Measurements from ENCODE around the gene TRABD.

The TRABD gene

GRCh38 chr22:50175921-50176849 is 9.5 kb upstream of the TRABD start:
- no peak for DNase-seq

GRCh38 chr22:50176850-50177536 is 8.7 kb upstream of the TRABD start:
- no peak for DNase-seq

DNA sequence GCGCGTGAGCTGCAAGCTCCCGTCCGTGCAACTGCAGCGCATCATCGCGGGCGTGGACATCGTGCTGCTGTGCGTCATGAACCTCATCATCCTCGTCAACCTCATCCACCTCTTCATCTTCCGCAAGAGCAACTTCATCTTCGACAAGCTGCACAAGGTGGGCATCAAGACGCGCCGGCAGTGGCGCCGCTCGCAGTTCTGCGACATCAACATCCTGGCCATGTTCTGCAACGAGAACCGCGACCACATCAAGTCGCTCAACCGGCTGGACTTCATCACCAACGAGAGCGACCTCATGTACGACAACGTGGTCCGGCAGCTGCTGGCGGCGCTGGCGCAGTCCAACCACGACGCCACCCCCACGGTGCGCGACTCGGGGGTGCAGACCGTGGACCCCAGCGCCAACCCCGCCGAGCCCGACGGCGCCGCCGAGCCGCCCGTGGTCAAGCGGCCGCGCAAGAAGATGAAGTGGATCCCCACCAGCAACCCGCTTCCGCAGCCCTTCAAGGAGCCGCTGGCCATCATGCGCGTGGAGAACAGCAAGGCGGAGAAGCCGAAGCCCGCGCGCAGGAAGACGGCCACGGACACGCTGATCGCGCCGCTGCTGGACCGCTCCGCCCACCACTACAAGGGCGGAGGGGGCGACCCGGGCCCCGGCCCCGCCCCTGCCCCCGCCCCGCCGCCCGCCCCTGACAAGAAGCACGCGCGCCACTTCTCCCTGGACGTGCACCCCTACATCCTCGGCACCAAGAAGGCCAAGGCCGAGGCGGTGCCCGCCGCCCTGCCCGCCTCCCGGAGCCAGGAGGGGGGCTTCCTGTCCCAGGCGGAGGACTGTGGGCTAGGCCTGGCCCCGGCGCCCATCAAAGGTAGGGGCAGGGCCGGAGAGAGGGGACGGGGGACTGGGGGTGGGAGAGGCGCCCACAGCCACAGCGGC is 7.9 kb upstream of the TRABD start:
- DNase-seq, result no peak

- DNase-seq, result no peak
These were observed 7.2 kb upstream of the TRABD start for GRCh38 chr22:50178471-50178864.

GRCh38 chr22:50178871-50179869 is 6.5 kb upstream of the TRABD start:
- no peak for DNase-seq

DNA sequence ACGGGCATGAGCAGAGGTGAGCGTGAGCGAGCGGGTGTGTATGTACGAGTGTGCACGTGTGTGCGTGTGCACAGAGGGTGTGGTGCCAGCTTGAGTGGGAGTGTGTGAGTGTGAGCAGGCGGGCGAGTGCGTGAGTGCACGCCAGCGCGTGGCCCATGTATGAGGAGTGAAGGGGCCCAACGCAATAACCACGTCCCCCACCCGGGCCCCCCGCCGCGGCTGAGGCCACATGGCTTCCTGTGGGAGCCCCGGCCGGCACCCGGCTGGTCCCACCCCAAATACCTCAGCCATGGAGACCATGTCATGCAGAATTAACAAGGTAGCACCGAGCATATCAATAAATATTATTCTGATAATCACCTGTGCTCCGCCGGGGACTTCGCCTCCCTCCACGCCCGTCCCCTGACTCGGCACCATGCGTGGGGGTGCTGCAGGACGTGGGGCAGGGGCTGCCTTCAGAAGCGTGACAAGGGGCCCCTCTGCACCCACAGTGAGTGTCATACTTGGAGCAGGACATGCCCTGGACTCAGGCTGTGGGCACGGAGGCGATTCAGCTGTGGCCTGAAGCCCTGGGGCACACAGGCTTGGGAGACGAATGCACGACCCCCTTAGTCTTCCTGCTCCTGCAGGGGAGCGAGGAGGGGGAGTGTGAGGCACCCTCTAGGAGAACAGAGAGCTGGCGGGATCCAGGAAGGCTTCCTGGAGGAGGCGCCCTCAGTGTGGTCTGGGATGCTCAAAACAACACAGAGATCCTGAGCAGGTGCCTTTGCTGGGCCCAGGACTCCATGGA is 5.6 kb upstream of the TRABD start:
- no peak for DNase-seq

GRCh38 chr22:50180727-50181521 is 4.8 kb upstream of the TRABD start:
- no peak for DNase-seq

- no peak for DNase-seq
These were observed 3.3 kb upstream of the TRABD start for GRCh38 chr22:50182176-50183081.

- DNase-seq, result no peak
These were observed 2.4 kb upstream of the TRABD start for GRCh38 chr22:50183141-50183971.

- no peak for DNase-seq
These were observed 1.5 kb upstream of the TRABD start for GRCh38 chr22:50184004-50184901.

DNA sequence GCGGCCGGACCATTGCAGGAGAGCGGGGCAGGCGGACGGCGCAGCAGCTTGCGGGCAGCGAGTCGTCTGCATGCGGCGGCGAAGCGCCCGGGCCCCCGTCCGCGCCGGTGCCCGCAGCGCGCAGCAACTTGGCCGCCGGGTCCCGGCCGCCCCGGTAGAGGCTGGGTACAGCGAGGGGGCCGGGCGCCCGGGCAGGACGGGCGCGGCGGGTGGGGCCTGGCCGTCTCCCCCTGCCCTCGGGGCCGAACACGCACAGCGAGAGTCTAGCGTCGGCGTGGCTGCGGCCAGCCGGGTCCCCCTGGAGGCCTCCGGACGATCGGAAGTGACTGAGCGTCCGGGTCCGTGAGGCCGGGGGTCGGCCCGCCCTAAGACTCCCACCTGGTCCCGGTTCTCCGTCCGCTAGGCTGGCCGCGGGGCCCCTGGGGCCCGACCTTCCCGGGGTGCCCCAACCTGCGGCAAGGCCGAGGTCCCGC is 775 bp upstream of the TRABD start:
- no peak for DNase-seq

- no peak for DNase-seq
These were observed 535 bp downstream of the TRABD start for GRCh38 chr22:50186181-50186714.

DNA sequence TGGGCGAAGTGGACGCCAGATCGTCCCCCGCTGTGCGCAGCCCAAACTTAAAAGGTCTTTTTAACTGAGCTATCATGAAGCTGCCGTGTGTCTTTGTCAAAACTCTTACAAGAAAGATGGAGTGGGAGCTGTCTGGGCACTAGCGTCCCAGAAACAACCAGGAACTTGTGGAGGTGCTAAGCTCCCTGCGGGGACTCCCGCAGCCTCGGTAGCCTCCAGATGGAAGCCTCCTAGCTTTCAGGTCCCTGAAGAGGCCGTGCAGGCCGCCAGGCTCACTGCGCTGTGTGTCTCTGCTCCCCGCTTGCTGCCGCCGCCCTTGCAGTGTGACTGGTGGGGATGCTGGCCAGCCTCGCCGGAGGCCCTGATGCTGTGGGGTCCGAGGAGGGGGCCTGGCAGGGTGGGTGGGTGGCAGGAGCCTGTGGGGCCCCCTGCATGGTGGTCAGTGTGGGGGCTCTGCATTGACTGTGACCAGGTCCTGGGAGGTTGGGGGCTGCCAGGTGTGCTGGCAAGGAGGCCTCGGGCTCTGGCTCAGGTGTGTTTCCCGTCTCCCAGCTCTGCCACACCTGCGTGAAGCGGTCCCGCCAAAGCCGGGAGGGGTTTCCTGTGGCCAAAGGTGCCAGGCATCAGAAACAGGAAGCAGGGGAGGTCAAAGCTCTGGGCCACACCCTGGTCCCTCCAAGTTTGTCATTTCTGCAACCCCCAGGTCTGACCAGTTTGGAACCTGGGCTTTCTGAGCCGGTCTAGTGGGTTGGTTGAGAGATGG is 1.2 kb downstream of the TRABD start:
- DNase-seq, result no peak

DNA sequence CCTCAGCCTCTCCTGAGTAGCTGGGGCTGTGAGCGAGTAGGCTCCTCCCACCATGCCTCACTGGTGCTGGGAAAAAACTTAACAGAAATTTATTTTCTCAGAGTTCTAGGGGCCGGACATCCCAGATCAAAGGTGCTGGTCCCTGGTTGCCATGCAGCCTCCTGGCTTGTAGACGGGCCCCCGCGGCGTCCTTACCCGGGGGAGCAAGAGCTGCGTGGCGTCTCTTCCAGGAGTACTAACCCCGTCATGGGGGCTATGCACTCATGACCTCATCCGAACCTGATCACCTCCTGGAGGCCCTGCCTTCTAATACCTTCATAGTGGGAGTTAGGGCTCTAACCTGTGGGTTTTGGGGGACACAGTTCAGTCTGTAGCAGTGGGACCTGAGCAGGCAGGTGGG is 2.6 kb downstream of the TRABD start:
- no peak for DNase-seq

DNA sequence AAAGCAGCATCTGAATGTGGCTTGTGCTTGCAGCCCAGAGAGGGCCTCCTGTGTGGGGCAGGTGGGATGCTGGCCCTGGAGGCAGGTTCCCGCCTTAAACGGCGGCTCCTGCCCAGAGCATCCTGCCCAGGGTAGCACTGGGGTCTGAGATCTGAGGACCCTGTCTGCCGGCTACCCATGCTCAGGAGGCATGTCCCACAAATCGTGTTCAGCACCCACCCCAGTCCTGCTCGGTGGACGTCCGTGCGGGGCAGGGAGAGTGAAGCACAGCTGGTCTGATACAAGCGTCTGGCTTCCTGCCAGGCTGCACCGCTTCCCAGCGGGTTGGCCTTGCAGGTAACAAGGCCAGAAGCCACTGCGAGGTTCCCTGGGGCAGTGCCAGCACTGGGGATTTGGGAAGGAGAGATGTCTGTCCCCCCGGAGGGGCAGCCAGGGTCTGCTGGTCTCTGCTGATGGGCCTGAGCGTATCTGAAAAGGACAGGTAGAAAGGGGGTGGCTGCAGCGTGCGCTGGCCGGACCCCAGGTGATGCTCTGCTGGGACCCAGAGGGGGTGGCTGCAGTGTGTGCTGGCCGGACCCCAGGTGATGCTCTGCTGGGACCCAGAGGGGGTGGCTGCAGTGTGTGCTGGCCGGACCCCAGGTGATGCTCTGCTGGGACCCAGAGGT is 3.6 kb downstream of the TRABD start:
- DNase-seq, result peak; percentile 16
